DOHH2 (cell line): ENCODE data around the gene USP34.

Experiments
- H3F3A ChIP-seq: fragments of 200-600 bp; sonication (generic), shearing (Covaris generic); 2 replicates; pipeline ENCODE4 v1.6.0; 2016; ENCODE audit warnings: antibody characterized with exemption, mild to moderate bottlenecking; ENCODE audit not compliant: control insufficient read depth, insufficient read depth
- H3K27ac ChIP-seq: fragments of 200-600 bp; sonication (generic); 2 replicates; pipeline ENCODE4 v1.5.1; 2014; ENCODE audit warnings: low read depth, mild to moderate bottlenecking, low read length, moderate library complexity
- H3K27me3 ChIP-seq: fragments of 200-600 bp; sonication (generic); 2 replicates; pipeline ENCODE4 v1.6.1; 2014; ENCODE audit warnings: mild to moderate bottlenecking, low read length, mixed read lengths; ENCODE audit not compliant: control insufficient read depth
- H3K36me3 ChIP-seq: fragments of 200-600 bp; sonication (generic); 2 replicates; pipeline ENCODE4 v1.6.1; 2014; ENCODE audit warnings: mild to moderate bottlenecking, low read length, moderate library complexity, mixed read lengths; ENCODE audit not compliant: control insufficient read depth
- H3K4me1 ChIP-seq: fragments of 200-600 bp; sonication (generic); 2 replicates; pipeline ENCODE4 v1.6.1; 2014; ENCODE audit warnings: mild to moderate bottlenecking, low read length, mixed read lengths; ENCODE audit not compliant: control insufficient read depth
- H3K4me2 ChIP-seq: fragments of 200-600 bp; sonication (generic); 2 replicates; pipeline ENCODE4 v1.6.0; 2014; ENCODE audit warnings: mild to moderate bottlenecking, low read length, moderate library complexity
- H3K4me3 ChIP-seq: fragments of 200-600 bp; sonication (generic); 2 replicates; pipeline ENCODE4 v1.5.1; 2014; ENCODE audit warnings: mild to moderate bottlenecking, low read length, mixed read lengths
- H3K79me2 ChIP-seq: fragments of 200-600 bp; sonication (generic); 2 replicates; pipeline ENCODE4 v1.6.1; 2014; ENCODE audit warnings: mild to moderate bottlenecking, low read length, mixed read lengths; ENCODE audit not compliant: control insufficient read depth
- H3K9me2 ChIP-seq: fragments of 200-600 bp; sonication (generic); replicated peaks from 2 replicates; pipeline ENCODE4 v1.6.1; 2014; ENCODE audit warnings: mild to moderate bottlenecking, low read length, mixed read lengths; ENCODE audit not compliant: control insufficient read depth
- H3K9me3 ChIP-seq: fragments of 200-600 bp; sonication (generic); 2 replicates; pipeline ENCODE4 v1.6.1; 2014; ENCODE audit warnings: antibody characterized with exemption, low read length, mixed read lengths; ENCODE audit not compliant: control insufficient read depth, insufficient read depth
- H4K20me1 ChIP-seq: fragments of 200-600 bp; sonication (generic); 2 replicates; pipeline ENCODE4 v1.6.0; 2014; ENCODE audit warnings: low read depth, mild to moderate bottlenecking, antibody characterized with exemption, low read length, moderate library complexity; ENCODE audit not compliant: control insufficient read depth, insufficient read depth
- EZH2phosphoT487 ChIP-seq: fragments of 200-600 bp; sonication (generic); IDR thresholded peaks from 2 replicates; pipeline ENCODE4 v1.6.1; 2017; ENCODE audit warnings: borderline replicate concordance, mild to moderate bottlenecking, antibody characterized with exemption, low read length, moderate library complexity, mixed read lengths
- TF ChIP-seq, protein P1 (sequence below): fragments of 200-600 bp; sonication (generic); IDR thresholded peaks from one replicate; pipeline ENCODE4 v1.5.1; 2014; ENCODE audit warnings: antibody characterized with exemption, mild to moderate bottlenecking, low read depth, low read length; ENCODE audit not compliant: poor library complexity, severe bottlenecking

The USP34 gene

DNA sequence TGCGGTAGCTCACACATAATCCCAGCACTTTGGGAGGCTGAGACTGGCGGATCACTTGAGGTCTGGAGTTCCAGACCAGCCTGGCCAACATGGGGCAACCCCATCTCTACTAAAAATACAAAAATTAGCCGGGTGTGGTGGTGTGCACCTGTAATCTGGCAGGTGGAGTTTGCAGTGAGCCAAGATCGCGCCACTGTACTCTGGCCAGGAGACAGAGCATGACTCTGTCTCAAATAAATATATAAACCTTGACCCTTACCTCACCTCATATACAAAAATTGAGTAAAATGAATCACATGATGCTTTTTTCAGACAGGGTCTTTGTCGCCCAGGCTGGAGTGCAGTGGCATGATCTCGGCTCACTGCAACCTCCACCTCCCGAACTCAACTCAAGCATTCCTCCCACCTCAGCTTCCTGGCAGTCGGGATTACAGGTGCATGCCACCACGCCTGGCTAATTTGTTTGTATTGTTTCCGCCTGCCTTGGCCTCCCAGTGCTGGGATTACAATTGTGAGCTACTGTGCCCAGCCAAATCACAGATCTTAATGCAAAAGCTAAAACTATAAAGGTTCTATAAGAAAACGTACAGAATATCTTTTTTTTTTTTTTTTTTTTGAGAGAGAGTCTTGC lies 42.0 kb upstream of the USP34 start:
- H3K36me3 ChIP-seq = peaks cover 96% of the 10 kb centered on the region
- no peak overlapping the region for H3K27ac ChIP-seq
- peaks cover 16% of the 10 kb centered on the region for H4K20me1 ChIP-seq

DNA sequence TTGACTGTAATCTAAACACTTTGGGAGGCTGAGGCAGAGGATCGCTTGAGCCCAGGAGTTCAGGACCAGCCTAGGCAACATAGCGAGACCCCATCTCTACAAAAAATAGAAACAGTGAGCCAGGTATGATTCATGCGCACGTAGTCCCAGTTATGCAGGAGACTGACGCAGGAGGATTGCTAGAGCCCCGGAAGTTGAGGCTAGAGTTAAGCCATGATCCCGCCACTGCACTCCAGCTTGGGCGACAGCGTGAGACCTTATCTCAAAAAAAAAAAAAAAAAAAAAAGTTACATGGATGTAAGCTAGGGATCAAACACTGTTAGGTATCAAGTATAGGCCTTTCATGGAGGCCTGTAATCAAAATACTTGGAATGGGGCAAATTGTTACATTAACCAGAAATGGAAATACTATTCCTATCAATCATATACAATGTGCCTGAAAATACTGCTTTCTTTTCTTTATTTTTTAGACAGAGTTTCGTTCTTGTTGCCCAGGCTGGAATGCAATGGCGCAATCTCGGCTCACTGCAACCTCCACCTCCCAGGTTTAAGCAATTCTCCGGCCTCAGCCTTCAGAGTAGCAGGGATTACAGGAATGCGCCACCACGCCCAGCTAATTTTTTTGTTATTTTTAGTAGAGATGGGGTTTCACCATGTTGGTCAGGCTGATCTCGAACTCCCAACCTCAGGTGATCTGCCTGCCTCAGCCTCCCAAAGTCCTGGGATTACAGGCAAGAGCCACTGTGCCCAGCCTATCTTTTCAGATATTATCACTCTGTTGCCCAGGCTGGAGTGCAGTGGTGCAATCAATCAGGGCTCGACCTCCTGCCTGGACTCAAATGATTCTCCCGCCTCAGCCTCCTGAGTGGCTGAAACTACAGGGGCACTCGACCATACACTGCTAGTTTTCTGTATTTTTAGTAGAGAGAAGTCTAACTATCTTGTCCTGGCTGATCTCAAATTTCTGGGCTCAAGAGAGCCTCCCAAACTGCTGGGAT lies 40.1 kb upstream of the USP34 start:
- H4K20me1 ChIP-seq = peaks cover 19% of the 10 kb centered on the region
- H3K27me3 ChIP-seq = no peaks in the 10 kb centered on the region
- peaks cover 91% of the 10 kb centered on the region for H3K36me3 ChIP-seq
- H3K79me2 ChIP-seq = peaks cover 99% of the 10 kb centered on the region
- H3K4me2 ChIP-seq = no peak overlapping the region
- H3K4me3 ChIP-seq = no peak overlapping the region
- H3K4me1 ChIP-seq = no peaks in the 10 kb centered on the region
- H3K27ac ChIP-seq = no peak overlapping the region
- H3K9me3 ChIP-seq = no peaks in the 10 kb centered on the region
- H3F3A ChIP-seq = 0 out of 2 replicates have a peak, but pooled peaks cover 2% of the 10 kb centered on the region
- TF ChIP-seq, protein P1, sequence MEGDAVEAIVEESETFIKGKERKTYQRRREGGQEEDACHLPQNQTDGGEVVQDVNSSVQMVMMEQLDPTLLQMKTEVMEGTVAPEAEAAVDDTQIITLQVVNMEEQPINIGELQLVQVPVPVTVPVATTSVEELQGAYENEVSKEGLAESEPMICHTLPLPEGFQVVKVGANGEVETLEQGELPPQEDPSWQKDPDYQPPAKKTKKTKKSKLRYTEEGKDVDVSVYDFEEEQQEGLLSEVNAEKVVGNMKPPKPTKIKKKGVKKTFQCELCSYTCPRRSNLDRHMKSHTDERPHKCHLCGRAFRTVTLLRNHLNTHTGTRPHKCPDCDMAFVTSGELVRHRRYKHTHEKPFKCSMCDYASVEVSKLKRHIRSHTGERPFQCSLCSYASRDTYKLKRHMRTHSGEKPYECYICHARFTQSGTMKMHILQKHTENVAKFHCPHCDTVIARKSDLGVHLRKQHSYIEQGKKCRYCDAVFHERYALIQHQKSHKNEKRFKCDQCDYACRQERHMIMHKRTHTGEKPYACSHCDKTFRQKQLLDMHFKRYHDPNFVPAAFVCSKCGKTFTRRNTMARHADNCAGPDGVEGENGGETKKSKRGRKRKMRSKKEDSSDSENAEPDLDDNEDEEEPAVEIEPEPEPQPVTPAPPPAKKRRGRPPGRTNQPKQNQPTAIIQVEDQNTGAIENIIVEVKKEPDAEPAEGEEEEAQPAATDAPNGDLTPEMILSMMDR = no peak
- TF ChIP-seq EZH2phosphoT487 = no peak
- H3K9me2 ChIP-seq = no peaks in the 10 kb centered on the region

More for the DNA sequence above, 42.0 kb upstream of the USP34 start:
- no peaks in the 10 kb centered on the region for H3K9me2 ChIP-seq
- no peaks in the 10 kb centered on the region for H3K9me3 ChIP-seq
- no peak for TF ChIP-seq EZH2phosphoT487
- TF ChIP-seq, protein P1 = no peak
- peaks cover 2% of the 10 kb centered on the region; the same call in 1 of the 2 replicates for H3F3A ChIP-seq
- no peak overlapping the region for H3K4me2 ChIP-seq
- no peaks in the 10 kb centered on the region for H3K27me3 ChIP-seq
- H3K4me3 ChIP-seq = no peak overlapping the region
- no peaks in the 10 kb centered on the region for H3K4me1 ChIP-seq
- peaks cover 100% of the 10 kb centered on the region for H3K79me2 ChIP-seq

DNA sequence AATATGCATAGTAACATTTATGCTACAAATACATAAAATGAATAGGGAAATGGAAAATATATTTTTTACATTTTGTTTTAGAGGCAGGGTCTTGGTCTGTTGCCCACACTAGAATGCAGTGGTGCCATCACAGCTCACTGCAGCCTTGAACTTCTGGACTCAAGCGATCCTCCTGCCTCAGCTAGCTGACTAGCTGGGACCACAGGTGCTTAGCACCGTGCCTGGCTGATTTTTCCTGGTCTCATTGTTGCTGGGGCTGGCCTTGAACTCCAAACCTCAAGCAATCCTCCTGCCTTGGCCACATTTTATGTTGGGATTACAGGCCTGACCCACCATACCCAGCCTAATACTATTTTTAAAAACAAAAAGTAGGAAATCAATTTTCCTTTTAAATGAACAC lies 34.1 kb upstream of the USP34 start:
- no peak for TF ChIP-seq EZH2phosphoT487
- TF ChIP-seq, protein P1 = no peak
- Histone ChIP-seq H4K20me1 (peaks cover 12% of the 10 kb centered on the region; the same call in 1 of the 2 replicates), H3K27me3 (no peaks in the 10 kb centered on the region), H3K27ac (no peak overlapping the region), H3K9me3 (no peaks in the 10 kb centered on the region), H3K36me3 (peaks cover 82% of the 10 kb centered on the region), H3K4me2 (no peak overlapping the region), H3K4me3 (no peak overlapping the region), H3F3A (peaks cover 6% of the 10 kb centered on the region), H3K79me2 (peaks cover 86% of the 10 kb centered on the region), H3K4me1 (no peaks in the 10 kb centered on the region), H3K9me2 (no peaks in the 10 kb centered on the region)
